PC-9 (cell line): ENCODE data around the gene MAS1. TPM values are rescaled to one million over a fixed set of nuclear protein-coding genes. Genes with fewer than 3 reads are reported as not detected.
"Not testable (repeated sequence)": the region's sequence is repeated elsewhere in the genome, so short reads cannot be mapped to it uniquely, and the experiment has no call there.

Source experiments
- Bru-seq: library from RNA; stranded (reverse); fragments of 400-500 nt; gene quantifications from one replicate; lab custom pipeline; 2021; lab: Mats Ljungman, UMichigan
- BruChase-seq, 2 experiments: library from RNA; stranded (reverse); fragments of 400-500 nt; gene quantifications; one replicate each; lab custom pipeline; 2021; lab: Mats Ljungman, UMichigan
- BruUV-seq: library from RNA; stranded (reverse); fragments of 400-500 nt; replicated peaks from 2 replicates; lab custom pipeline; 2021; lab: Mats Ljungman, UMichigan
- CTCF ChIA-PET: fragments of 300-600 bp; sonication (Branson Sonifier 250); formaldehyde crosslinking; loops from one replicate; lab custom pipeline; 2022; ENCODE audit warnings: antibody characterized with exemption; lab: Charles Lee
- POLR2A ChIA-PET: fragments of 300-600 bp; sonication (Branson Sonifier 250); formaldehyde crosslinking; loops from one replicate; lab custom pipeline; 2022; ENCODE audit warnings: antibody characterized with exemption; ENCODE audit not compliant: unreplicated experiment; lab: Charles Lee
- DNase-seq, 2 experiments: peaks; one replicate each; pipeline versions ENCODE4 v3.0.0 to v3.0.0-alpha.2; 2015 to 2022; ENCODE audit warnings: mixed read lengths in 1 of 2
- H2AFZ ChIP-seq: fragments of 200-600 bp; sonication (generic); 2 replicates; pipeline ENCODE4 v1.8.1; 2017; ENCODE audit warnings: antibody characterized with exemption
- H3F3A ChIP-seq: fragments of 200-600 bp; sonication (generic); 2 replicates; pipeline ENCODE4 v1.8.1; 2017; ENCODE audit warnings: antibody characterized with exemption, mild to moderate bottlenecking, low read depth; ENCODE audit not compliant: insufficient read depth
- H3K27ac ChIP-seq: fragments of 200-600 bp; sonication (generic); 2 replicates; pipeline ENCODE4 v1.6.1; 2016; ENCODE audit warnings: mixed run types
- H3K27me3 ChIP-seq: fragments of 200-600 bp; sonication (generic); 2 replicates; pipeline ENCODE4 v1.6.1; 2016; ENCODE audit warnings: low read depth, mixed run types; ENCODE audit not compliant: insufficient read depth
- H3K36me3 ChIP-seq: fragments of 200-600 bp; sonication (generic); 2 replicates; pipeline ENCODE4 v1.6.1; 2016; ENCODE audit warnings: low read depth, mixed run types
- H3K4me1 ChIP-seq: fragments of 200-600 bp; sonication (generic); replicated peaks from 2 replicates; pipeline ENCODE4 v1.6.1; 2016; ENCODE audit warnings: mixed run types; ENCODE audit not compliant: insufficient read depth
- H3K4me2 ChIP-seq: fragments of 200-600 bp; sonication (generic); 2 replicates; pipeline ENCODE4 v1.6.1; 2017; ENCODE audit warnings: mixed run types
- H3K4me3 ChIP-seq: fragments of 200-600 bp; sonication (generic); 2 replicates; pipeline ENCODE4 v1.6.1; 2016; ENCODE audit warnings: mixed run types
- H3K79me2 ChIP-seq: fragments of 200-600 bp; sonication (generic); 2 replicates; pipeline ENCODE4 v1.6.1; 2017; ENCODE audit warnings: low read depth, mixed run types
- H3K9me2 ChIP-seq: fragments of 200-600 bp; sonication (generic); 2 replicates; pipeline ENCODE4 v1.8.1; 2017; ENCODE audit warnings: mild to moderate bottlenecking; ENCODE audit not compliant: insufficient read depth
- H3K9me3 ChIP-seq: fragments of 200-600 bp; sonication (generic); 2 replicates; pipeline ENCODE4 v1.8.1; 2016; ENCODE audit warnings: low read depth; ENCODE audit not compliant: insufficient read depth
- H4K20me1 ChIP-seq: fragments of 200-600 bp; sonication (generic); 2 replicates; pipeline ENCODE4 v1.8.1; 2017; ENCODE audit not compliant: insufficient read depth
- EZH2 ChIP-seq: fragments of 200-600 bp; sonication (generic); IDR thresholded peaks from 2 replicates; pipeline ENCODE4 v1.8.0; 2017; ENCODE audit warnings: antibody characterized with exemption, low read depth
- intact Hi-C: fragments of 100-400 bp; cut with micrococcal nuclease; formaldehyde crosslinking; loops from one replicate; pipeline ENCODE4 v1.10.0; 2022; ENCODE audit not compliant: unreplicated experiment
- long read RNA-seq: library from polyadenylated mRNA; stranded (forward); transcript quantifications from one replicate; pipeline ENCODE4 v2.0.0, GENCODE V29; 2022
- total RNA-seq: library from RNA; stranded (reverse); gene quantifications from 2 replicates; pipeline ENCODE4 v1.2.3, GENCODE V29; 2021
- TF ChIP-seq, protein P1 (sequence below): fragments of 200-600 bp; sonication (generic); conservative IDR thresholded peaks from 2 replicates; pipeline ENCODE4 v1.6.1; 2017; ENCODE audit warnings: mixed run types, antibody characterized with exemption, mild to moderate bottlenecking, moderate library complexity

Gene MAS1
- total RNA-seq (not detected in 2 replicates), Bru-seq, nascent RNA (not detected), BruChase-seq, experiment 1, labeled RNA remaining after a 2-hour chase (not detected), BruChase-seq, experiment 2, labeled RNA remaining after a 6-hour chase (percentile 1 among the genes with signal in this experiment)
- long read RNA-seq, result 0 reads

DNA sequence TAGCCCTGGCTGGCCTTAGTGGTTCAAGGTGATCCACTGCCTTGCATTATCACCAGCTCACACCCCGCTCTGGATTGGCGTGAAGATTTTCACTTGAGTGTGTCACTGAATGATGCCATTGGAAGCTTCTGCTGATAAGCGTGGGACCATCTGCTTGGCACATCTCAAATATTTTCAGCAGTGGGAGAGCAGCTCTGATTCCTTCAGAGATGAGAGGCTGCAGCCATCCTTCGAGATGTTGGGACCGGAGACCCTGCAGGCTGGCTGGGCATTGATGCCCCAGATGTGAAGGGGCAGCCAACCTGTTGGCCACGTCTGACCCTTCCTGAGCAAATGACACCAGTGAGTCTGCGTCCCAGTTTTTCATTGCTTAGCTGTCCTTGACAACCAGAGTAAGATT, at the start of gene MAS1:
MAS1 (plus strand) TSS at position 197 of the 400 bp plus-strand sequence. CDS start 15,968 bp downstream, outside the sequence.
- Histone ChIP-seq H3K36me3 (no peaks in the 10 kb centered on the region), H3K27me3 (peaks cover 98% of the 10 kb centered on the region), H3K4me2 (no peak within 1 kb of the TSS), H3K79me2 (no peaks in the 10 kb centered on the region), H3K27ac (no peak within 1 kb of the TSS), H3K4me1 (no peaks in the 10 kb centered on the region), H4K20me1 (no peaks in the 10 kb centered on the region), H3K9me3 (no peaks in the 10 kb centered on the region), H3F3A (no peaks in the 10 kb centered on the region), H3K4me3 (no peak within 1 kb of the TSS), H2AFZ (no peak within 1 kb of the TSS), H3K9me2 (no peaks in the 10 kb centered on the region)
- ChIA-PET POLR2A (no interaction called here), CTCF (no interaction called here)
- no peak for DNase-seq
- no peak for TF ChIP-seq EZH2
- TF ChIP-seq, protein P1, sequence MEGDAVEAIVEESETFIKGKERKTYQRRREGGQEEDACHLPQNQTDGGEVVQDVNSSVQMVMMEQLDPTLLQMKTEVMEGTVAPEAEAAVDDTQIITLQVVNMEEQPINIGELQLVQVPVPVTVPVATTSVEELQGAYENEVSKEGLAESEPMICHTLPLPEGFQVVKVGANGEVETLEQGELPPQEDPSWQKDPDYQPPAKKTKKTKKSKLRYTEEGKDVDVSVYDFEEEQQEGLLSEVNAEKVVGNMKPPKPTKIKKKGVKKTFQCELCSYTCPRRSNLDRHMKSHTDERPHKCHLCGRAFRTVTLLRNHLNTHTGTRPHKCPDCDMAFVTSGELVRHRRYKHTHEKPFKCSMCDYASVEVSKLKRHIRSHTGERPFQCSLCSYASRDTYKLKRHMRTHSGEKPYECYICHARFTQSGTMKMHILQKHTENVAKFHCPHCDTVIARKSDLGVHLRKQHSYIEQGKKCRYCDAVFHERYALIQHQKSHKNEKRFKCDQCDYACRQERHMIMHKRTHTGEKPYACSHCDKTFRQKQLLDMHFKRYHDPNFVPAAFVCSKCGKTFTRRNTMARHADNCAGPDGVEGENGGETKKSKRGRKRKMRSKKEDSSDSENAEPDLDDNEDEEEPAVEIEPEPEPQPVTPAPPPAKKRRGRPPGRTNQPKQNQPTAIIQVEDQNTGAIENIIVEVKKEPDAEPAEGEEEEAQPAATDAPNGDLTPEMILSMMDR, result no peak
- no TSS peak for BruUV-seq
- intact Hi-C loops, result no loop called here

DNA sequence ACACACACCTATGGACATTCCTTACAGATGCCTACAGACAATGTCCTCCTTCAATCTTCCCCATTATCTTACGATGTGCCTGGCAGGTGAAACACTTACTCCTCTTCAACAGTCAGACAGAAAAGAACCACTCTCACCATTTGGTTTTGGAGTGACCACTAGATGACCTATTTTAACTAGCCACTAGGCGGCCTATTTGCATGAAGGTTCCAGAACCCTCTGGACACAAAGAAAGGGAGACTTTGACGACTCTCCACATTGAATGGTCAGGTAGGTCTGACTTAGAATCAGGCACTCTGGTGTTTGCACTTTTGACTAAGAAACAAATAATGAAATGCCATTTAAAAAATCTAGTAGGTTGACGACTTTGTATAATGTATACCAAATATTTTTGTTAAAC, 48.8 kb upstream of the MAS1 start:
- Histone ChIP-seq H3F3A (no peaks in the 10 kb centered on the region), H4K20me1 (no peaks in the 10 kb centered on the region), H3K4me3 (no peak overlapping the region), H3K9me3 (no peaks in the 10 kb centered on the region), H3K36me3 (no peaks in the 10 kb centered on the region), H3K9me2 (no peaks in the 10 kb centered on the region), H3K27ac (no peak overlapping the region), H3K79me2 (no peaks in the 10 kb centered on the region), H3K27me3 (peaks cover 4% of the 10 kb centered on the region; the same call in 1 of the 2 replicates), H3K4me2 (no peak overlapping the region), H2AFZ (no peak overlapping the region), H3K4me1 (no peaks in the 10 kb centered on the region)
- intact Hi-C loops, result no loop called here
- CTCF ChIA-PET, result no interaction called here
- no peak for DNase-seq
- BruUV-seq, result no TSS peak
- TF ChIP-seq, protein P1, result peak; percentile 47
- TF ChIP-seq EZH2, result no peak
- POLR2A ChIA-PET, result no interaction called here

- no TSS peak for BruUV-seq
- Histone ChIP-seq H3K36me3 (no peaks in the 10 kb centered on the region), H2AFZ (no peak overlapping the region), H3K27me3 (peaks cover 3% of the 10 kb centered on the region; the same call in 1 of the 2 replicates), H4K20me1 (no peaks in the 10 kb centered on the region), H3K4me3 (no peak overlapping the region), H3K27ac (no peak overlapping the region), H3F3A (no peaks in the 10 kb centered on the region), H3K4me2 (no peak overlapping the region), H3K4me1 (no peaks in the 10 kb centered on the region), H3K9me3 (no peaks in the 10 kb centered on the region), H3K9me2 (no peaks in the 10 kb centered on the region), H3K79me2 (no peaks in the 10 kb centered on the region)
- TF ChIP-seq, protein P1, result no peak
- no peak for TF ChIP-seq EZH2
- ChIA-PET POLR2A (no interaction called here), CTCF (no interaction called here)
- intact Hi-C loops, result no loop called here
- DNase-seq, result no peak
Measured at GRCh38 chr6:159844737-159845645, 45.8 kb upstream of the MAS1 start.

DNA sequence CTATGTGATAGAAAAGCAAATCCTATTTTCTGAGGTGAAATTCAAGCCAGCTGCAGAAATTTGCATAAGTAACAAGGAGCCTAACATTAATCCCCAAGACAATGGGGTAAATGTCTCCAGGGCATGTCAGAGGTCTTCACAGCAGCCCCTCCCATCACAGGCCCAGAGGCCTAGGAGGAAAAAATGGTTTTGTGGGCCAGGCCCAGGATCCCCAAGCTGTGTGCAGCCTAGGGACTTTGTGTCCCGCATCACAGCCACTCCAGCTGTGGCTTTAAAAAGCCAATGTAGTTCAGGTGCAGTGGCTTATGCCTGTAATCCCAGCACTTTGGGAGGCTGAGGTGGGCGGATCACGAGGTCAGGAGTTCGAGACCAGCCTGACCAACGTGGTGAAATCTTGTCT, 42.2 kb upstream of the MAS1 start:
- H3K27ac ChIP-seq, H3K9me3 ChIP-seq, POLR2A ChIA-PET, H4K20me1 ChIP-seq, H3K4me1 ChIP-seq, H3F3A ChIP-seq, BruUV-seq, H3K9me2 ChIP-seq, H3K27me3 ChIP-seq, H2AFZ ChIP-seq, H3K79me2 ChIP-seq, intact Hi-C loops, CTCF ChIA-PET, H3K4me2 ChIP-seq, H3K4me3 ChIP-seq, DNase-seq, H3K36me3 ChIP-seq: not testable (repeated sequence)

DNA sequence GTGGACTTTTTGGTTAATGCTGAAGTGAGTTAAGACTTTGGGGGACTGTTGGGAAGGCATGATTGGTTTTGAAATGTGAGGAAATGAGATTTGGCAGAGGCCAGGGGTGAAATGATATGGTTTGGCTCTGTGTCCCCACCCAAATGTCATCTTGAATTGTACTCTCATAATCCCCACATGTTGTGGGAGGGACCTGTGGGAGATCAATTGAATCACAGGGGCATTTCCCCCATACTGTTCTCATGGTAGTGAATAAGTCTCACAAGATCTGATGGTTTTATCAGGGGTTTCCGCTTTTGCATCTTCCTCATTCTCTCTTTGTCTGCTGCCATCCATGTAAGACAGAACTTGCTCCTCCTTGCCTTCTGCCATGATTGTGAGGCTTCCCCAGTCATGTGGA, 40.9 kb upstream of the MAS1 start:
- BruUV-seq, POLR2A ChIA-PET, H3K27ac ChIP-seq, H4K20me1 ChIP-seq, H3K4me1 ChIP-seq, CTCF ChIA-PET, DNase-seq, H3K9me2 ChIP-seq, H3K27me3 ChIP-seq, H3K4me3 ChIP-seq, intact Hi-C loops, H3K4me2 ChIP-seq, H3K79me2 ChIP-seq, H3K36me3 ChIP-seq, H3K9me3 ChIP-seq, H3F3A ChIP-seq, H2AFZ ChIP-seq: not testable (repeated sequence)
